CD14-positive monocyte (primary cell): ENCODE results near the gene ZIC2. TPM values are rescaled to one million over a fixed set of nuclear protein-coding genes. Genes with fewer than 3 reads are reported as not detected.
A peak's percentile ranks its signal among the peaks of the same experiment; 100 is the strongest.

Experiments
- DNase-seq, 3 donors: peaks; one replicate each; pipeline ENCODE4 v3.0.0-alpha.2; 2011 to 2022
- H2AFZ ChIP-seq: 2 replicates; pipeline ENCODE4 v1.6.0; 2012; ENCODE audit warnings: mild to moderate bottlenecking, low read depth, low read length, inconsistent platforms; ENCODE audit not compliant: insufficient read depth, poor library complexity, severe bottlenecking
- H3K27ac ChIP-seq, 2 donors: 1 replicate in 1 of 2; 2 replicates in 1 of 2; pipeline ENCODE4 v1.5.1; 2012 to 2013; ENCODE audit warnings: low read length in 2 of 2, control low read depth in 1 of 2, inconsistent platforms in 1 of 2, low read depth in 1 of 2, mild to moderate bottlenecking in 1 of 2
- H3K27me3 ChIP-seq, 2 donors: one replicate each; pipeline versions ENCODE4 v1.6.0 to v1.6.1; 2011 to 2013; ENCODE audit warnings: low read length in 2 of 2; ENCODE audit not compliant: control insufficient read depth in 2 of 2, insufficient read depth in 2 of 2
- H3K36me3 ChIP-seq, 2 donors: replicated peaks in 1 of 2; 1 replicate in 1 of 2; 2 replicates in 1 of 2; pipeline versions ENCODE4 v1.5.1 to v1.6.1; 2012 to 2013; ENCODE audit warnings: low read length in 2 of 2, control low read depth in 1 of 2, inconsistent platforms in 1 of 2, mild to moderate bottlenecking in 1 of 2; ENCODE audit not compliant: insufficient read depth in 2 of 2, control insufficient read depth in 1 of 2
- H3K4me1 ChIP-seq, 2 donors: 1 replicate in 1 of 2; 2 replicates in 1 of 2; pipeline versions ENCODE4 v1.5.1 to v1.6.1; 2012 to 2013; ENCODE audit warnings: low read length in 2 of 2, control low read depth in 1 of 2, inconsistent platforms in 1 of 2, mild to moderate bottlenecking in 1 of 2, moderate library complexity in 1 of 2; ENCODE audit not compliant: insufficient read depth in 2 of 2, control insufficient read depth in 1 of 2
- H3K4me2 ChIP-seq: replicated peaks from 2 replicates; pipeline ENCODE3; 2012; ENCODE audit warnings: low read length, moderate library complexity, mild to moderate bottlenecking; ENCODE audit not compliant: poor library complexity, severe bottlenecking; ENCODE audit errors: extremely low read depth
- H3K4me3 ChIP-seq, 3 experiments: fragments of 200-600 bp in 1 of 3; sonication (generic) in 1 of 3; replicated peaks in 1 of 3; 1 replicate in 2 of 3; 2 replicates in 1 of 3; pipeline ENCODE4 v1.5.1; 2011 to 2013; ENCODE audit warnings: low read length in 3 of 3, mild to moderate bottlenecking in 3 of 3, control low read depth in 2 of 3, low read depth in 2 of 3, inconsistent platforms in 1 of 3, moderate library complexity in 1 of 3
- H3K79me2 ChIP-seq: 2 replicates; pipeline ENCODE4 v1.6.0; 2012; ENCODE audit warnings: mild to moderate bottlenecking, control low read depth, inconsistent platforms, low read length, moderate library complexity; ENCODE audit not compliant: insufficient read depth
- H3K9ac ChIP-seq: 2 replicates; pipeline ENCODE4 v1.6.0; 2017; ENCODE audit warnings: low read length, mild to moderate bottlenecking; ENCODE audit not compliant: insufficient read depth, poor library complexity, severe bottlenecking
- H3K9me3 ChIP-seq, 2 donors: replicated peaks in 1 of 2; 1 replicate in 1 of 2; 2 replicates in 1 of 2; pipeline versions ENCODE4 v1.5.1 to v1.6.1; 2012 to 2013; ENCODE audit warnings: low read length in 2 of 2, control low read depth in 1 of 2; ENCODE audit not compliant: control insufficient read depth in 1 of 2, insufficient read depth in 1 of 2
- H4K20me1 ChIP-seq: 2 replicates; pipeline ENCODE4 v1.6.0; 2012; ENCODE audit warnings: mild to moderate bottlenecking, low read length, control low read depth, moderate library complexity; ENCODE audit not compliant: insufficient read depth
- H3K27ac Mint-ChIP-seq, 7 donors: one replicate each; pipeline ENCODE4 v1.8.0; 2020; ENCODE audit warnings: mild to moderate bottlenecking in 7 of 7, mixed read lengths in 7 of 7, moderate library complexity in 6 of 7, inconsistent platforms in 2 of 7
- H3K27me3 Mint-ChIP-seq, 3 donors: one replicate each; pipeline ENCODE4 v1.8.0; 2021 to 2022; ENCODE audit warnings: low read depth in 3 of 3, mild to moderate bottlenecking in 3 of 3, mixed read lengths in 3 of 3, moderate library complexity in 3 of 3, inconsistent platforms in 1 of 3
- H3K36me3 Mint-ChIP-seq, 2 donors: one replicate each; pipeline ENCODE4 v1.8.0; 2020; ENCODE audit warnings: mixed read lengths in 2 of 2, inconsistent platforms in 1 of 2, mild to moderate bottlenecking in 1 of 2
- H3K4me1 Mint-ChIP-seq: one replicate; pipeline ENCODE4 v1.8.0; 2020; ENCODE audit warnings: mild to moderate bottlenecking, mixed read lengths
- H3K4me3 Mint-ChIP-seq, 2 donors: one replicate each; pipeline ENCODE4 v1.8.0; 2020; ENCODE audit warnings: mild to moderate bottlenecking in 2 of 2, mixed read lengths in 2 of 2, moderate library complexity in 1 of 2
- H3K9me3 Mint-ChIP-seq, 7 donors: one replicate each; pipeline ENCODE4 v1.8.0; 2020 to 2022; ENCODE audit warnings: mixed read lengths in 7 of 7, mild to moderate bottlenecking in 6 of 7, moderate library complexity in 6 of 7, inconsistent platforms in 2 of 7
- CTCF ChIP-seq: fragments of 200-600 bp; IDR thresholded peaks from one replicate; pipeline ENCODE4 v1.8.0; 2022; ENCODE audit warnings: antibody characterized with exemption, mild to moderate bottlenecking
- WGBS: methylation state at CpG from one replicate; pipeline ENCODE4 v1.1.5; 2013; ENCODE audit warnings: missing lambda C conversion rate; ENCODE audit not compliant: insufficient coverage; 5-methylcytosine and 5-hydroxymethylcytosine counted together
- intact Hi-C, 2 donors: fragments of 100-400 bp; cut with micrococcal nuclease; formaldehyde crosslinking; loops; one replicate each; pipeline versions ENCODE4 v1.15.0 to v1.15.1; 2023
- polyA plus RNA-seq, 3 donors: library from polyadenylated mRNA; depleted of rRNA in 1 of 3; unstranded in 2 of 3; stranded (reverse) in 1 of 3; fragments of 300-500 nt in 2 of 3; fragments of >200 nt in 1 of 3; fragmentation: Illumina TruSeq in 2 of 3; gene quantifications; 1 replicate in 2 of 3; 2 replicates in 1 of 3; pipeline ENCODE4 v1.2.3, GENCODE V29; 2012 to 2021

The ZIC2 gene
- polyA plus RNA-seq, 3 donors, result not detected

GRCh38 chr13:99966064-99966805, 15.3 kb upstream of the ZIC2 start:
- Histone ChIP-seq H3K4me1 (peaks cover 2 to 10% of the 10 kb centered on the region in 2 donors), H2AFZ (no peak overlapping the region), H3K9me3 (peaks cover 0 to 17% of the 10 kb centered on the region in 2 donors), H3K4me2 (no peak overlapping the region), H3K27me3 (peaks cover 74 to 89% of the 10 kb centered on the region in 2 donors), H4K20me1 (no peaks in the 10 kb centered on the region), H3K36me3 (no peaks in the 10 kb centered on the region), H3K9ac (no peak overlapping the region), H3K4me3 (no peak overlapping the region), H3K27ac (no peak overlapping the region), H3K79me2 (no peaks in the 10 kb centered on the region)
- Mint-ChIP-seq H3K9me3 (peaks cover 0 to 22% (median 10%) of the 10 kb centered on the region in 7 donors), H3K4me1 (peaks cover 13% of the 10 kb centered on the region), H3K4me3 (peak overlapping the region in 1 of 2 donors; percentile 28), H3K27me3 (peaks cover 68 to 81% (median 71%) of the 10 kb centered on the region in 3 donors), H3K27ac (no peak overlapping the region), H3K36me3 (peaks cover 5 to 8% of the 10 kb centered on the region in 2 donors)
- intact Hi-C loops, result no loop called here
- no peak for TF ChIP-seq CTCF
- no peak for DNase-seq
- 60% methylated on average over 3 of the region's 8 CpGs for WGBS

DNA sequence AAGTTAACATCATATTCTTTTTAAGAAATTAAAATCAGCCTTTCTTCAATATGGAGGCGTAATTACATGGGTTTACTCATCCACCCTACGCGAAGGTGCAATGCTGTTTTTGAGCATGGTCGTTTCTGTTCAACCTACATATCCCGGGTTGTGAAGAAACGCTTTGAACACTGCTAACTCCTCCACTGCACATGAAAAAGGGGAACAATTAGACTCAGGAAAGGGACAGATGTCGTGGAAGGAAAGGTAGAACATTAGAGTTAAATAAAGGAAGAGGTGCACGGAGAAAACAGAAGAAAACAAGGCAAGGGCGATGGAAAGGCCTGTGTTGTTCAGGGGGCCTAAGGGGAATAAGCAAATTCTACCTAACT, 14.1 kb upstream of the ZIC2 start:
- no CpG with 5 or more reads among the region's 9 CpGs for WGBS
- Mint-ChIP-seq H3K36me3 (peaks cover 5 to 9% of the 10 kb centered on the region in 2 donors), H3K4me1 (peaks cover 16% of the 10 kb centered on the region), H3K27ac (no peak overlapping the region), H3K4me3 (peak overlapping the region in 1 of 2 donors; percentile 74), H3K27me3 (peaks cover 67 to 81% (median 71%) of the 10 kb centered on the region in 3 donors), H3K9me3 (peaks cover 0 to 31% (median 14%) of the 10 kb centered on the region in 7 donors)
- no peak overlapping the region for H3K9ac ChIP-seq
- H3K9me3 ChIP-seq, result peaks cover 2 to 26% of the 10 kb centered on the region in 2 donors
- no peak for DNase-seq
- H3K36me3 ChIP-seq, result no peaks in the 10 kb centered on the region
- no peak for TF ChIP-seq CTCF
- no peak overlapping the region for H3K4me3 ChIP-seq
- H3K4me1 ChIP-seq, result peaks cover 2 to 10% of the 10 kb centered on the region in 2 donors
- intact Hi-C loops, result no loop called here
- H3K27me3 ChIP-seq, result peaks cover 74 to 88% of the 10 kb centered on the region in 2 donors
- H4K20me1 ChIP-seq, result no peaks in the 10 kb centered on the region
- H3K79me2 ChIP-seq, result no peaks in the 10 kb centered on the region
- no peak overlapping the region for H3K27ac ChIP-seq
- H3K4me2 ChIP-seq, result no peak overlapping the region
- H2AFZ ChIP-seq, result no peak overlapping the region
